HepG2 (cell line): Measurements from ENCODE around the gene POLR2H. TPM values are rescaled to one million over a fixed set of nuclear protein-coding genes. Genes with fewer than 3 reads are reported as not detected.

Experiments used
- CENPBD1 ChIP-seq: sonication (generic); formaldehyde crosslinking; IDR thresholded peaks from 2 replicates; pipeline ENCODE4 v1.8.0; 2022; ENCODE audit warnings: missing genetic modification reagents, low read depth, mild to moderate bottlenecking, borderline replicate concordance
- CREB1 ChIP-seq, 2 experiments: fragments of 450-650 bp in 1 of 2; IDR thresholded peaks; 2 replicates each; pipeline ENCODE4 v1.6.1; 2016 to 2017; ENCODE audit warnings: control low read depth in 1 of 2, mild to moderate bottlenecking in 1 of 2, missing compliant biosample characterization in 1 of 2, missing genetic modification characterization in 1 of 2
- EED ChIP-seq: sonication (generic); formaldehyde crosslinking; IDR thresholded peaks from 2 replicates; pipeline ENCODE4 v1.5.0; 2020; ENCODE audit warnings: mild to moderate bottlenecking, missing genetic modification reagents
- EP300 ChIP-seq, 3 experiments: sonication (generic) in 1 of 3; formaldehyde crosslinking in 1 of 3; IDR thresholded peaks; 2 replicates each; pipeline versions ENCODE4 v1.5.1 to v1.6.1; 2011 to 2020; ENCODE audit warnings: low read depth in 2 of 3, low read length in 2 of 3, borderline replicate concordance in 1 of 3, improper control_type of control experiment in 1 of 3, mild to moderate bottlenecking in 1 of 3, missing genetic modification reagents in 1 of 3, moderate library complexity in 1 of 3
- ESRRA ChIP-seq: sonication (generic); formaldehyde crosslinking; IDR thresholded peaks from 2 replicates; pipeline ENCODE4 v1.5.1; 2020; ENCODE audit warnings: mild to moderate bottlenecking, low read depth, missing genetic modification reagents
- ETV6 ChIP-seq: sonication (generic); formaldehyde crosslinking; conservative IDR thresholded peaks from 2 replicates; pipeline ENCODE4 v1.4.0; 2020; ENCODE audit warnings: missing genetic modification reagents
- HNRNPH1 ChIP-seq: fragments of 200-400 bp; formaldehyde crosslinking; optimal IDR thresholded peaks from 2 replicates; pipeline ENCODE3; 2017; ENCODE audit warnings: mild to moderate bottlenecking, low read depth, low read length
- MIXL1 ChIP-seq: IDR thresholded peaks from 2 replicates; pipeline ENCODE4 v1.6.1; 2016
- MXD4 ChIP-seq: IDR thresholded peaks from 2 replicates; pipeline ENCODE4 v1.6.1; 2016; ENCODE audit warnings: mild to moderate bottlenecking, missing biosample characterization, missing genetic modification reagents
- MZF1 ChIP-seq: sonication (generic); formaldehyde crosslinking; IDR thresholded peaks from 2 replicates; pipeline ENCODE4 v1.8.1; 2023; ENCODE audit warnings: mild to moderate bottlenecking, missing genetic modification reagents, borderline replicate concordance
- RFX5 ChIP-seq: IDR thresholded peaks from 2 replicates; pipeline ENCODE4 v1.6.1; 2011; ENCODE audit warnings: low read depth, low read length, improper control_type of control experiment
- TAF1 ChIP-seq: sonication (generic); formaldehyde crosslinking; IDR thresholded peaks from 2 replicates; pipeline ENCODE4 v1.4.0; 2020; ENCODE audit warnings: missing genetic modification reagents
- TCF7 ChIP-seq: sonication (generic); IDR thresholded peaks from 2 replicates; pipeline ENCODE4 v1.6.1; 2016; ENCODE audit warnings: antibody characterized with exemption, low read depth
- TOPORS ChIP-seq: sonication (generic); formaldehyde crosslinking; IDR thresholded peaks from 2 replicates; pipeline ENCODE4 v1.8.0; 2023; ENCODE audit warnings: mild to moderate bottlenecking, missing genetic modification reagents
- YY1 ChIP-seq: IDR thresholded peaks from 2 replicates; pipeline ENCODE4 v1.6.1; 2011; ENCODE audit warnings: low read length, low read depth, moderate library complexity, mild to moderate bottlenecking; ENCODE audit not compliant: insufficient read depth, insufficient replicate concordance
- ZFP1 ChIP-seq: IDR thresholded peaks from 2 replicates; pipeline ENCODE4 v1.6.1; 2016
- ZFX ChIP-seq: sonication (generic); formaldehyde crosslinking; IDR thresholded peaks from 2 replicates; pipeline ENCODE4 v1.4.0; 2020; ENCODE audit warnings: mild to moderate bottlenecking, low read depth, missing genetic modification reagents, moderate library complexity
- ZHX1 ChIP-seq: sonication (generic); formaldehyde crosslinking; IDR thresholded peaks from 2 replicates; pipeline ENCODE4 v1.8.1; 2022; ENCODE audit warnings: low read depth, mild to moderate bottlenecking, missing genetic modification reagents
- ZNF24 ChIP-seq: fragments of 450-650 bp; IDR thresholded peaks from 2 replicates; pipeline ENCODE4 v1.6.1; 2017; ENCODE audit warnings: antibody characterized with exemption, mild to moderate bottlenecking
- ZNF354B ChIP-seq: sonication (generic); formaldehyde crosslinking; IDR thresholded peaks from 2 replicates; pipeline ENCODE4 v1.8.0; 2022; ENCODE audit warnings: mild to moderate bottlenecking, missing genetic modification reagents
- polyA plus RNA-seq, 8 experiments: library from polyadenylated mRNA; depleted of rRNA in 3 of 8; stranded (reverse) in 7 of 8; unstranded in 1 of 8; fragments of >200 nt; fragmentation: Illumina TruSeq in 4 of 8; extraction: Trizol in 4 of 8; gene quantifications; 2 replicates each; pipeline versions ENCODE4 v1.2.1 to v1.2.3, GENCODE V29; 2011 to 2016; ENCODE audit warnings: low read depth in 4 of 8, missing spikeins in 1 of 8, mixed read lengths in 1 of 8; ENCODE audit not compliant: insufficient read depth in 1 of 8
- total RNA-seq, 5 experiments: library from RNA; depleted of rRNA; stranded (reverse); fragments of >200 nt; fragmentation: Illumina TruSeq; extraction: Trizol; gene quantifications; 2 replicates each; pipeline ENCODE4 v1.2.3, GENCODE V29; 2016; ENCODE audit warnings: low read depth in 1 of 5
- TF ChIP-seq, protein P1 (sequence below): sonication (generic); formaldehyde crosslinking; IDR thresholded peaks from 2 replicates; pipeline ENCODE4 v1.4.0; 2020; ENCODE audit warnings: mild to moderate bottlenecking, missing genetic modification reagents
- TF ChIP-seq, protein P2 (sequence below): sonication (generic); formaldehyde crosslinking; IDR thresholded peaks from 2 replicates; pipeline ENCODE4 v1.9.0; 2021; ENCODE audit warnings: missing genetic modification reagents, borderline replicate concordance
- TF ChIP-seq, protein P3 (sequence below): sonication (generic); formaldehyde crosslinking; IDR thresholded peaks from 2 replicates; pipeline ENCODE4 v1.4.0; 2020; ENCODE audit warnings: missing genetic modification reagents

Gene POLR2H
- total and polyA plus RNA-seq, 2 of the 13 experiments (the other 11 are each of a cell fraction or from before 2014, with no cell fraction given), result 118 to 194 TPM

- TF ChIP-seq CENPBD1 (CRISPR knock-in tag) (no peak), ZNF354B (no peak), ZFP1 (CRISPR knock-in tag) (no peak), TOPORS (no peak), TAF1 (peak; percentile 84), ESRRA (CRISPR knock-in tag) (no peak), ZFX (CRISPR knock-in tag) (peak; percentile 75), RFX5 (no peak), MXD4 (CRISPR knock-in tag) (peak; percentile 68; the same call in 1 of the 2 replicates), MIXL1 (CRISPR knock-in tag) (no peak), EP300 (IDR thresholded peaks at IDR 0.05; ENCODE audit: low read depth in 2 of 2, low read length in 2 of 2) (no peak), EP300 (CRISPR knock-in tag; IDR thresholded peaks at IDR 0.05; ENCODE audit: borderline replicate concordance) (no peak), ZHX1 (0 out of 2 replicates have a peak, but pooled peaks have one; percentile 18), ZNF24 (no peak), YY1 (peak; percentile 17), HNRNPH1 (no peak), CREB1 (IDR thresholded peaks at IDR 0.05) (peak; percentile 85), CREB1 (CRISPR knock-in tag; IDR thresholded peaks at IDR 0.05) (peak; percentile 98), EED (CRISPR knock-in tag) (no peak), TCF7 (no peak), MZF1 (CRISPR knock-in tag) (no peak), ETV6 (CRISPR knock-in tag) (no peak)
- TF ChIP-seq, protein P1, sequence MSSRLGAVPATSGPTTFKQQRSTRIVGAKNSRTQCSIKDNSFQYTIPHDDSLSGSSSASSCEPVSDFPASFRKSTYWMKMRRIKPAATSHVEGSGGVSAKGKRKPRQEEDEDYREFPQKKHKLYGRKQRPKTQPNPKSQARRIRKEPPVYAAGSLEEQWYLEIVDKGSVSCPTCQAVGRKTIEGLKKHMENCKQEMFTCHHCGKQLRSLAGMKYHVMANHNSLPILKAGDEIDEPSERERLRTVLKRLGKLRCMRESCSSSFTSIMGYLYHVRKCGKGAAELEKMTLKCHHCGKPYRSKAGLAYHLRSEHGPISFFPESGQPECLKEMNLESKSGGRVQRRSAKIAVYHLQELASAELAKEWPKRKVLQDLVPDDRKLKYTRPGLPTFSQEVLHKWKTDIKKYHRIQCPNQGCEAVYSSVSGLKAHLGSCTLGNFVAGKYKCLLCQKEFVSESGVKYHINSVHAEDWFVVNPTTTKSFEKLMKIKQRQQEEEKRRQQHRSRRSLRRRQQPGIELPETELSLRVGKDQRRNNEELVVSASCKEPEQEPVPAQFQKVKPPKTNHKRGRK (CRISPR knock-in tag), result no peak
- TF ChIP-seq, protein P2, sequence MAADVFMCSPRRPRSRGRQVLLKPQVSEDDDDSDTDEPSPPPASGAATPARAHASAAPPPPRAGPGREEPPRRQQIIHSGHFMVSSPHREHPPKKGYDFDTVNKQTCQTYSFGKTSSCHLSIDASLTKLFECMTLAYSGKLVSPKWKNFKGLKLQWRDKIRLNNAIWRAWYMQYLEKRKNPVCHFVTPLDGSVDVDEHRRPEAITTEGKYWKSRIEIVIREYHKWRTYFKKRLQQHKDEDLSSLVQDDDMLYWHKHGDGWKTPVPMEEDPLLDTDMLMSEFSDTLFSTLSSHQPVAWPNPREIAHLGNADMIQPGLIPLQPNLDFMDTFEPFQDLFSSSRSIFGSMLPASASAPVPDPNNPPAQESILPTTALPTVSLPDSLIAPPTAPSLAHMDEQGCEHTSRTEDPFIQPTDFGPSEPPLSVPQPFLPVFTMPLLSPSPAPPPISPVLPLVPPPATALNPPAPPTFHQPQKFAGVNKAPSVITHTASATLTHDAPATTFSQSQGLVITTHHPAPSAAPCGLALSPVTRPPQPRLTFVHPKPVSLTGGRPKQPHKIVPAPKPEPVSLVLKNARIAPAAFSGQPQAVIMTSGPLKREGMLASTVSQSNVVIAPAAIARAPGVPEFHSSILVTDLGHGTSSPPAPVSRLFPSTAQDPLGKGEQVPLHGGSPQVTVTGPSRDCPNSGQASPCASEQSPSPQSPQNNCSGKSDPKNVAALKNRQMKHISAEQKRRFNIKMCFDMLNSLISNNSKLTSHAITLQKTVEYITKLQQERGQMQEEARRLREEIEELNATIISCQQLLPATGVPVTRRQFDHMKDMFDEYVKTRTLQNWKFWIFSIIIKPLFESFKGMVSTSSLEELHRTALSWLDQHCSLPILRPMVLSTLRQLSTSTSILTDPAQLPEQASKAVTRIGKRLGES (CRISPR knock-in tag), result no peak
- TF ChIP-seq, protein P3, sequence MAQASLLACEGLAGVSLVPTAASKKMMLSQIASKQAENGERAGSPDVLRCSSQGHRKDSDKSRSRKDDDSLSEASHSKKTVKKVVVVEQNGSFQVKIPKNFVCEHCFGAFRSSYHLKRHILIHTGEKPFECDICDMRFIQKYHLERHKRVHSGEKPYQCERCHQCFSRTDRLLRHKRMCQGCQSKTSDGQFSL (CRISPR knock-in tag), result 0 out of 2 replicates have a peak, but pooled peaks have one; percentile 55
These were observed 16.5 kb downstream of the POLR2H start, which contains the start of gene THPO (continued) for GRCh38 chr3:184377882-184378445.
